Measurements from ENCODE around the gene ARHGAP45. TPM values are rescaled to one million over a fixed set of nuclear protein-coding genes. Genes with fewer than 3 reads are reported as not detected.

The ARHGAP45 gene
- total and polyA plus RNA-seq, 9 of the 15 experiments (the other 6 are each of a cell fraction or from before 2014, with no cell fraction given): 0.08 to 22.1 (median 4.2) TPM

DNA sequence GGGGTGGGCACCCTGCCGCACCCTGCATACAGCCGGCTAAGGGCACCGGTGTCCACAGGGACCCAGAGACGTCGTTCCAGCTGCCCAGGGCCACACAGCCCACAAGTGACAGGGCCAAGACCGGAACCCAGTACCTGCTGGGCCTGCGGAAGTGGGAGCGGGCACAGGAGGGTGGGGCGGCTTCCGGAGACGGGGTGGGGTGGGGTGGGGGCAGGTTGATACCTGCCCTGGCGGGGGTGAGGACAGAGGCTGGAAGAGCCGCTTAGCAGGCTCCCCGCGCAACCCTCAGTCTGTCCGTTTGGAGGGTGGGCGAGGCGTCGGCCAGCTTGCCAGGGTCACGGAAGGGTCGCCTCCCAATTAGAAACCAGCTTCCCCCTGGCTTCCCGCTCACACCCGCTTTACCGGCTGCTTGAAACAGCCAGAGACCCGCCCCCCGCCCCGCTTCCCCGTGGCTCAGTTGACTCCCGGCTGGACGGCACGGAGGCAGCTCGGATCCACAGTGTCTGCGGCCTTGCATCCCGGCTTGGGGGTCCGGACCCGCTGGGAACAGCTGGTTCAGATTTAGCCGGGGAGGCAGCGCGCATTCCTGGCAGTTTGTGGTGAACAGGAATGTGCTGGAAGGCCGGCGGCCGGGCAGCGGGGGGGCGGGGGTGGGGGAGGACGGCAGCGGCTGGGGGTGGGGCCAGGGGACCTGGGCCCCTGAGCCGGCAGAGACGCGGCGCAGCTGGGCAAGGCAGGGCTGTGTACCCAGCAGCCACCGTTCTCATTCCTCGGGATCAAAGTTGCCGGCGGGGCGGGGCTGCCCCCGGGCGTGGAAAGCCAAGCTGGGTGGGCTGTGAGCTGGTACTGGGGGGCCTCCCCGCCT lies 38.7 kb upstream of the ARHGAP45 start (continued):
- TF ChIP-seq, protein P1, sequence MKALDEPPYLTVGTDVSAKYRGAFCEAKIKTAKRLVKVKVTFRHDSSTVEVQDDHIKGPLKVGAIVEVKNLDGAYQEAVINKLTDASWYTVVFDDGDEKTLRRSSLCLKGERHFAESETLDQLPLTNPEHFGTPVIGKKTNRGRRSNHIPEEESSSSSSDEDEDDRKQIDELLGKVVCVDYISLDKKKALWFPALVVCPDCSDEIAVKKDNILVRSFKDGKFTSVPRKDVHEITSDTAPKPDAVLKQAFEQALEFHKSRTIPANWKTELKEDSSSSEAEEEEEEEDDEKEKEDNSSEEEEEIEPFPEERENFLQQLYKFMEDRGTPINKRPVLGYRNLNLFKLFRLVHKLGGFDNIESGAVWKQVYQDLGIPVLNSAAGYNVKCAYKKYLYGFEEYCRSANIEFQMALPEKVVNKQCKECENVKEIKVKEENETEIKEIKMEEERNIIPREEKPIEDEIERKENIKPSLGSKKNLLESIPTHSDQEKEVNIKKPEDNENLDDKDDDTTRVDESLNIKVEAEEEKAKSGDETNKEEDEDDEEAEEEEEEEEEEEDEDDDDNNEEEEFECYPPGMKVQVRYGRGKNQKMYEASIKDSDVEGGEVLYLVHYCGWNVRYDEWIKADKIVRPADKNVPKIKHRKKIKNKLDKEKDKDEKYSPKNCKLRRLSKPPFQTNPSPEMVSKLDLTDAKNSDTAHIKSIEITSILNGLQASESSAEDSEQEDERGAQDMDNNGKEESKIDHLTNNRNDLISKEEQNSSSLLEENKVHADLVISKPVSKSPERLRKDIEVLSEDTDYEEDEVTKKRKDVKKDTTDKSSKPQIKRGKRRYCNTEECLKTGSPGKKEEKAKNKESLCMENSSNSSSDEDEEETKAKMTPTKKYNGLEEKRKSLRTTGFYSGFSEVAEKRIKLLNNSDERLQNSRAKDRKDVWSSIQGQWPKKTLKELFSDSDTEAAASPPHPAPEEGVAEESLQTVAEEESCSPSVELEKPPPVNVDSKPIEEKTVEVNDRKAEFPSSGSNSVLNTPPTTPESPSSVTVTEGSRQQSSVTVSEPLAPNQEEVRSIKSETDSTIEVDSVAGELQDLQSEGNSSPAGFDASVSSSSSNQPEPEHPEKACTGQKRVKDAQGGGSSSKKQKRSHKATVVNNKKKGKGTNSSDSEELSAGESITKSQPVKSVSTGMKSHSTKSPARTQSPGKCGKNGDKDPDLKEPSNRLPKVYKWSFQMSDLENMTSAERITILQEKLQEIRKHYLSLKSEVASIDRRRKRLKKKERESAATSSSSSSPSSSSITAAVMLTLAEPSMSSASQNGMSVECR (CRISPR knock-in tag; IDR thresholded peaks at IDR 0.05): peak; percentile 35; the same call in 1 of the 2 replicates
- TF ChIP-seq NR2C2 (CRISPR knock-in tag; IDR thresholded peaks at IDR 0.05) (no peak), NR2C2 (tag; IDR thresholded peaks at IDR 0.05) (0 out of 2 replicates have a peak, but pooled peaks have one; percentile 23), ZNF507 (tag; conservative IDR thresholded peaks at IDR 0.05) (no peak), ZBTB40 (IDR thresholded peaks at IDR 0.05) (peak; percentile 84), ZBTB40 (CRISPR knock-in tag; IDR thresholded peaks at IDR 0.05) (no peak), ZNF561 (CRISPR knock-in tag; conservative IDR thresholded peaks at IDR 0.05) (no peak)
